NB4 (cell line): Measurements from ENCODE around the gene ADK.

Experiments used
- CTCF ChIP-seq: IDR thresholded peaks from one replicate; pipeline ENCODE4 v1.5.1; 2012; ENCODE audit warnings: low read depth, low read length
- POLR2A ChIP-seq: IDR thresholded peaks from 2 replicates; pipeline ENCODE4 v1.6.1; 2011; ENCODE audit warnings: mild to moderate bottlenecking; ENCODE audit not compliant: insufficient read length; ENCODE audit errors: extremely low read depth

- TF ChIP-seq POLR2A = no peak
- no peak for TF ChIP-seq CTCF
Observed at GRCh38 chr10:74672430-74673165, 521.6 kb downstream of the ADK start.
